Esophagus muscularis mucosa (tissue), 3 donors: ENCODE results near the gene PRPF38B.

Experiments
- POLR2AphosphoS5 ChIP-seq, 2 donors: sonication (generic); formaldehyde crosslinking; IDR thresholded peaks; one replicate each; pipeline ENCODE4 v1.6.1; 2017; ENCODE audit warnings: antibody characterized with exemption in 2 of 2
- TF ChIP-seq, protein P1 (sequence below), 3 experiments: fragments of 200-600 bp in 2 of 3; fragments of 450-650 bp in 1 of 3; sonication (generic) in 2 of 3; IDR thresholded peaks; one replicate each; pipeline ENCODE4 v1.5.1; 2017 to 2019; ENCODE audit warnings: antibody characterized with exemption in 3 of 3, mild to moderate bottlenecking in 2 of 3, moderate library complexity in 1 of 3

DNA sequence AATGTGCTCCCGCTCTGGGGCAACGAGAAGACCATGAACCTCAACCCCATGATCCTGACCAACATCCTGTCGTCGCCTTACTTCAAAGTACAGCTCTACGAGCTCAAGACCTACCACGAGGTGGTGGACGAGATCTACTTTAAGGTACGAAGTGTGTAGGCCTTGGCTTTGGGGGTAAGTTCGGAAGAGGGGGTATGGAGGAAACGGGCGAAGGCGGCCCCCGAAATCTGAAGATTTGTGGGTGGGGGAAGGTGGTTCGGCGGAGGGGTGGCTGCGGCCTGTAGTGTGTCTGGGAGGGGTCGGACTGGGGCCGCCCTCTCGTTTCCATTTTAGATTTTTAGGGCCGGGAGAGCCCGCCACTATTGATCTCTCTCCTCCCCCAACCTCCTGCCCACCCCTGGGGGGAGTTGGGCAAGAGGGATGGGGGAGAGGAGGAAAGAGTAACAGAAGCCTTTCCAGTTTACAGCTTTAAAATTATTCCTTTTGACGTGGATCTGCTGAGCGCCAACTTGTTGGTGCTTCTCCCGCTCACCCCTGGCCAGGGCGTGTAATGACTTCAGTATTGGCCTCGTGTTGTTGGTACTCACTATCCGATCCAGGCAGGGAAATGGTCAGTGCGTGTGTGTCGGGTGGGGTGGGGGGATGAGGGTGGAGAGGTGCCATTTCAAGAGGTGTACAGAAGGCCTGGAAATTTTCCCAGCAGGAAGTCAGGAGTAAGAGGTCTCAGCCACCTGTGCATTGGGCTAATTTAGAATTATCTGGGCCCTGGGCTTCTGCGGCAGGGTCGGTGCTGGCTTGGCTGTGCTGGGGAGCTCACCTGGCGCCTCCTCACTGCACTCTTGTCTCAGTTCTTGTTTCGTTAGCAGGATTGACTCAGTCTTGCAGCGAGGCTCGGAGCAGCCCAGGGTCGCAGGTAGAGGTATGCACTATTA is 880 bp downstream of the PRPF38B start:
- TF ChIP-seq, protein P1, sequence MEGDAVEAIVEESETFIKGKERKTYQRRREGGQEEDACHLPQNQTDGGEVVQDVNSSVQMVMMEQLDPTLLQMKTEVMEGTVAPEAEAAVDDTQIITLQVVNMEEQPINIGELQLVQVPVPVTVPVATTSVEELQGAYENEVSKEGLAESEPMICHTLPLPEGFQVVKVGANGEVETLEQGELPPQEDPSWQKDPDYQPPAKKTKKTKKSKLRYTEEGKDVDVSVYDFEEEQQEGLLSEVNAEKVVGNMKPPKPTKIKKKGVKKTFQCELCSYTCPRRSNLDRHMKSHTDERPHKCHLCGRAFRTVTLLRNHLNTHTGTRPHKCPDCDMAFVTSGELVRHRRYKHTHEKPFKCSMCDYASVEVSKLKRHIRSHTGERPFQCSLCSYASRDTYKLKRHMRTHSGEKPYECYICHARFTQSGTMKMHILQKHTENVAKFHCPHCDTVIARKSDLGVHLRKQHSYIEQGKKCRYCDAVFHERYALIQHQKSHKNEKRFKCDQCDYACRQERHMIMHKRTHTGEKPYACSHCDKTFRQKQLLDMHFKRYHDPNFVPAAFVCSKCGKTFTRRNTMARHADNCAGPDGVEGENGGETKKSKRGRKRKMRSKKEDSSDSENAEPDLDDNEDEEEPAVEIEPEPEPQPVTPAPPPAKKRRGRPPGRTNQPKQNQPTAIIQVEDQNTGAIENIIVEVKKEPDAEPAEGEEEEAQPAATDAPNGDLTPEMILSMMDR (IDR thresholded peaks at IDR 0.05) = no peak
- TF ChIP-seq POLR2AphosphoS5 (IDR thresholded peaks at IDR 0.05) = no peak
